KMS-11 (cell line): ENCODE results near the gene ARPC1A.

ENCODE experiments used
- H2AFZ ChIP-seq: fragments of 200-600 bp; sonication (generic); 2 replicates; pipeline ENCODE4 v1.6.1; 2016; ENCODE audit warnings: antibody characterized with exemption, mixed run types, low read depth
- H3K27ac ChIP-seq: fragments of 200-600 bp; sonication (generic); 2 replicates; pipeline ENCODE4 v1.6.1; 2016; ENCODE audit warnings: mild to moderate bottlenecking, mixed run types
- H3K27me3 ChIP-seq: fragments of 200-600 bp; sonication (generic); 2 replicates; pipeline ENCODE4 v1.6.1; 2017; ENCODE audit warnings: mild to moderate bottlenecking, low read depth, mixed run types, moderate library complexity; ENCODE audit not compliant: insufficient read depth
- H3K36me3 ChIP-seq: fragments of 200-600 bp; sonication (generic); 2 replicates; pipeline ENCODE4 v1.6.1; 2017; ENCODE audit warnings: mild to moderate bottlenecking, mixed run types; ENCODE audit not compliant: insufficient read depth
- H3K4me1 ChIP-seq: fragments of 200-600 bp; sonication (generic); 2 replicates; pipeline ENCODE4 v1.6.1; 2016; ENCODE audit warnings: mild to moderate bottlenecking, low read depth, mixed run types; ENCODE audit not compliant: poor library complexity, severe bottlenecking
- H3K4me2 ChIP-seq: fragments of 200-600 bp; sonication (generic); 2 replicates; pipeline ENCODE4 v1.7.0; 2016; ENCODE audit warnings: mild to moderate bottlenecking, mixed run types
- H3K4me3 ChIP-seq: fragments of 200-600 bp; sonication (generic); IDR thresholded peaks from 2 replicates; pipeline ENCODE4 v1.6.1; 2017; ENCODE audit warnings: low read depth, low read length, mixed read lengths; ENCODE audit not compliant: insufficient read depth
- H3K79me2 ChIP-seq: fragments of 200-600 bp; sonication (generic); 2 replicates; pipeline ENCODE4 v1.6.1; 2016; ENCODE audit warnings: low read depth, mixed run types; ENCODE audit not compliant: insufficient read depth
- H3K9ac ChIP-seq: fragments of 200-600 bp; sonication (generic); 2 replicates; pipeline ENCODE4 v1.6.1; 2016; ENCODE audit warnings: mild to moderate bottlenecking, mixed run types
- H4K20me1 ChIP-seq: fragments of 200-600 bp; sonication (generic); 2 replicates; pipeline ENCODE4 v1.6.1; 2016; ENCODE audit warnings: mild to moderate bottlenecking, mixed run types; ENCODE audit not compliant: insufficient read depth
- TF ChIP-seq, protein P1 (sequence below): fragments of 200-600 bp; sonication (generic); conservative IDR thresholded peaks from 2 replicates; pipeline ENCODE4 v1.6.1; 2017; ENCODE audit warnings: low read depth, mild to moderate bottlenecking, antibody characterized with exemption, low read length, moderate library complexity, mixed read lengths

The ARPC1A gene

DNA sequence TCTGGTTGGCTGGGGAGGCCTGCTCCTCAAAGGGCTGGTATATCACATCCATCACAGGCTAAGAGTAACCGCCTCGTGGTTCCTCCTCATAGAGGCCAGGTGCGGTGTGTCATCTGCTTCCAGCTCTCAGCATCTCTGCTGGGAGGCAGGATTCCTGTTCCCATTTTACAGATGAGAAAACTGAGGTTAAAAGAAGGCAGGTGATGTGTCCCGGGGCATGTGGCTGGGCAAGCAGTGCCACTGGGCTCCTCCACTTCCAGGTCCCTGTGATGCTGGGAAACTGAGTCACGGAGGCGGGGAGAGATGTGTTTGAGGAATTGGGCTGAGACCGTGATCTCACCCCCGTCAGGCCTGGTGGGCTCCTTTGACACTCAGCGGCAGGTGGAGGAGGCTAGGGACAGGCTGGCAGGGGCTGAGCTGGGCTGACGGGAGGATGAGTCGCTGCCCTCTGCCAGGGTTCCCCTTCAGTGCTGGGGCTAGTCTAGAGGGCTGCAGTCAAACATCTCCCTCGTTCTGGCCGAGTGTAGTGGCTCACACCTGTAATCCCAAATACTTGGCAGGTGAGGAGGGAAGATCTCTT lies 58.2 kb downstream of the ARPC1A start:
- TF ChIP-seq, protein P1, sequence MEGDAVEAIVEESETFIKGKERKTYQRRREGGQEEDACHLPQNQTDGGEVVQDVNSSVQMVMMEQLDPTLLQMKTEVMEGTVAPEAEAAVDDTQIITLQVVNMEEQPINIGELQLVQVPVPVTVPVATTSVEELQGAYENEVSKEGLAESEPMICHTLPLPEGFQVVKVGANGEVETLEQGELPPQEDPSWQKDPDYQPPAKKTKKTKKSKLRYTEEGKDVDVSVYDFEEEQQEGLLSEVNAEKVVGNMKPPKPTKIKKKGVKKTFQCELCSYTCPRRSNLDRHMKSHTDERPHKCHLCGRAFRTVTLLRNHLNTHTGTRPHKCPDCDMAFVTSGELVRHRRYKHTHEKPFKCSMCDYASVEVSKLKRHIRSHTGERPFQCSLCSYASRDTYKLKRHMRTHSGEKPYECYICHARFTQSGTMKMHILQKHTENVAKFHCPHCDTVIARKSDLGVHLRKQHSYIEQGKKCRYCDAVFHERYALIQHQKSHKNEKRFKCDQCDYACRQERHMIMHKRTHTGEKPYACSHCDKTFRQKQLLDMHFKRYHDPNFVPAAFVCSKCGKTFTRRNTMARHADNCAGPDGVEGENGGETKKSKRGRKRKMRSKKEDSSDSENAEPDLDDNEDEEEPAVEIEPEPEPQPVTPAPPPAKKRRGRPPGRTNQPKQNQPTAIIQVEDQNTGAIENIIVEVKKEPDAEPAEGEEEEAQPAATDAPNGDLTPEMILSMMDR = no peak
- H3K79me2 ChIP-seq = peaks cover 48% of the 10 kb centered on the region
- H3K4me3 ChIP-seq = no peak overlapping the region
- H3K27ac ChIP-seq = no peak overlapping the region; the same call in 1 of the 2 replicates
- H3K4me2 ChIP-seq = no peak overlapping the region
- peaks cover 38% of the 10 kb centered on the region for H3K4me1 ChIP-seq
- no peaks in the 10 kb centered on the region for H3K36me3 ChIP-seq
- H3K9ac ChIP-seq = no peak overlapping the region
- H2AFZ ChIP-seq = no peak overlapping the region
- no peaks in the 10 kb centered on the region for H4K20me1 ChIP-seq
- no peaks in the 10 kb centered on the region for H3K27me3 ChIP-seq

DNA sequence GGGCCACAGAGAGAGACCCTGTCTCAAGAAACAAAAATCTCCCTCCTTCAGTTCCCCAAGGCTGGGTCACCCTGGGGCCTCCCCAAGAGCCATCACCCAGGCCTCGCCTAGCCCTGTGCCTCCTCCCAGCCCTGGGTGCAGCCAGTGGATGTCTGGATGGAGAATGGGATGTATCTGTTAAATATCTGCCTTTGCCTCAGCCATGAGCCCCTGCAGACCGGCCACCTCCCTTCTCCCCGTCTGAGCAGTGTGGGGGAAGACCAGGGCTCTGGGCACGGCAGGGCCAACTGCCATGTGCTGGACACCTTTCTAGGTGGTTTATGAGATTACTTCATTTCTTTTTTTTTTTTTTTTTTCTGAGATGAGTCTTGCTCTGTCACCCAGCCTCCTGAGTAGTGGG lies 58.8 kb downstream of the ARPC1A start:
- Histone ChIP-seq H3K4me3 (no peak overlapping the region), H3K9ac (no peak overlapping the region), H3K36me3 (no peaks in the 10 kb centered on the region), H3K79me2 (peaks cover 42% of the 10 kb centered on the region), H3K27ac (no peak overlapping the region; the same call in 1 of the 2 replicates), H3K27me3 (no peaks in the 10 kb centered on the region), H4K20me1 (no peaks in the 10 kb centered on the region), H3K4me1 (peaks cover 31% of the 10 kb centered on the region), H2AFZ (no peak overlapping the region), H3K4me2 (no peak overlapping the region)
- TF ChIP-seq, protein P1 = no peak

DNA sequence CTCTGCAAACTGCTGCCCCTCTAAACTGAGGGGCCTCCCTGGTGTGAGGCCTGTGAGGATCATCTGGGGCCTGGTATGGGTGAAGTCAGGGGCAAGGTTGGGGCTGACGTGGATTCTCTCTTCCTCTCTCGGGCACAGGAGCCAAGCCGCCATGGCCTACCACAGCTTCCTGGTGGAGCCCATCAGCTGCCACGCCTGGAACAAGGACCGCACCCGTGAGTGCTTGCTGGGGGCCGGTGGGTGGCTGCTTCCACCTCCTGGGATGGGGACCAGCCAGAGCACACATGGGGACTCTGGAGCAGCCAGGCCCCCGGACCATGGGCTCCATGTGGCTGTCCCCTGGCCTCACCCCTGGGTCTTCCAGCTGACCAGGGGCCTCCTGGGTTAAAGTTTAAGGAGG lies 59.9 kb downstream of the ARPC1A start:
- no peak overlapping the region for H3K4me3 ChIP-seq
- H3K27ac ChIP-seq = no peak overlapping the region
- H3K9ac ChIP-seq = no peak overlapping the region
- H3K79me2 ChIP-seq = peaks cover 37% of the 10 kb centered on the region
- TF ChIP-seq, protein P1 = no peak
- H3K36me3 ChIP-seq = no peaks in the 10 kb centered on the region
- peaks cover 21% of the 10 kb centered on the region for H3K4me1 ChIP-seq
- H3K27me3 ChIP-seq = no peaks in the 10 kb centered on the region
- no peaks in the 10 kb centered on the region for H4K20me1 ChIP-seq
- H2AFZ ChIP-seq = no peak overlapping the region
- no peak overlapping the region for H3K4me2 ChIP-seq

DNA sequence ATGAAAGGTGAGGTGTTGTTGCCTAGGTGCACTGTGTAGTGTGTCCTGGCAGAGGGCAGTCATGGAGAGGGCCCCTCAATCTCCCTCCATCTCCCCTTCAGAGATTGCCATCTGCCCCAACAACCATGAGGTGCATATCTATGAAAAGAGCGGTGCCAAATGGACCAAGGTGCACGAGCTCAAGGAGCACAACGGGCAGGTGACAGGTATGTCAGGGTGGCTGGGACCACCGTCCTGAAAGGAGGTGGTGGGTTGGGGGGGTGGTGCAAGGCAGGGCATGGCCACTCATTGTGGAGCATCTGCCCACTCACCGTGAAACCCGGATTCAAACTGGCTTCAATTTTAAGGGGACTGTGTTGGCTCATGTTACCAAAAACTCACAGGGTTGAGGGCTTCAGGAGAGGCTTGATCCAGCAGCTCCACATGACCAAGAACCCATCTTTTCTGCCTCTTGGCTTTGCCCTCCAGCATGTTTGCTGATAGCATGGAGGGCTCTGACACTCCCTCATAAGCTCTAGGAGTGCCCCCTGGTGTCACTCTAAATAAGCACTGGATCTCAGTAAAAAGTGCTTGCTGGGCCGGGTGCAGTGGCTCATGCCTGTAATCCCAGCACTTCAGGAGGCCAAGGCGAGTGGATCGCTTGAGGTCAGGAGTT lies 61.0 kb downstream of the ARPC1A start:
- H3K9ac ChIP-seq = no peak overlapping the region
- no peak overlapping the region for H3K4me2 ChIP-seq
- H3K27ac ChIP-seq = no peak overlapping the region
- H3K79me2 ChIP-seq = peaks cover 30% of the 10 kb centered on the region
- no peak overlapping the region for H2AFZ ChIP-seq
- H4K20me1 ChIP-seq = no peaks in the 10 kb centered on the region
- H3K27me3 ChIP-seq = no peaks in the 10 kb centered on the region
- no peak overlapping the region for H3K4me3 ChIP-seq
- TF ChIP-seq, protein P1 = peak; percentile 49
- H3K36me3 ChIP-seq = no peaks in the 10 kb centered on the region
- H3K4me1 ChIP-seq = peaks cover 13% of the 10 kb centered on the region
